HepG2 (cell line): ENCODE data around the gene FOSB. TPM values are rescaled to one million over a fixed set of nuclear protein-coding genes. Genes with fewer than 3 reads are reported as not detected.

Experiments used
- AGO2 ChIP-seq: fragments of 200-400 bp; formaldehyde crosslinking; optimal IDR thresholded peaks from 2 replicates; pipeline ENCODE3; 2017; ENCODE audit warnings: mild to moderate bottlenecking, low read depth, low read length, moderate library complexity
- CEBPG ChIP-seq: IDR thresholded peaks from 2 replicates; pipeline ENCODE4 v1.6.1; 2016
- CHCHD3 ChIP-seq: sonication (generic); formaldehyde crosslinking; IDR thresholded peaks from 2 replicates; pipeline ENCODE4 v1.8.0; 2022; ENCODE audit warnings: mild to moderate bottlenecking, missing genetic modification reagents, moderate library complexity
- CHD4 ChIP-seq: fragments of 200-600 bp; sonication (generic); IDR thresholded peaks from 2 replicates; pipeline ENCODE4 v1.7.0; 2017; ENCODE audit warnings: mild to moderate bottlenecking, low read length, borderline replicate concordance
- DMTF1 ChIP-seq: sonication (generic); formaldehyde crosslinking; IDR thresholded peaks from 2 replicates; pipeline ENCODE4 v1.4.0; 2020; ENCODE audit warnings: mild to moderate bottlenecking, missing genetic modification reagents
- ETV6 ChIP-seq: sonication (generic); formaldehyde crosslinking; conservative IDR thresholded peaks from 2 replicates; pipeline ENCODE4 v1.4.0; 2020; ENCODE audit warnings: missing genetic modification reagents
- GABPA ChIP-seq, 2 experiments: IDR thresholded peaks; 2 replicates each; pipeline ENCODE4 v1.6.1; 2011 to 2016; ENCODE audit warnings: low read depth in 2 of 2, low read length in 1 of 2, missing biosample characterization in 1 of 2, missing genetic modification characterization in 1 of 2
- HMG20B ChIP-seq: conservative IDR thresholded peaks from 2 replicates; pipeline ENCODE4 v1.6.1; 2016; ENCODE audit warnings: missing genetic modification reagents, missing compliant biosample characterization
- HNRNPH1 ChIP-seq: fragments of 200-400 bp; formaldehyde crosslinking; optimal IDR thresholded peaks from 2 replicates; pipeline ENCODE3; 2017; ENCODE audit warnings: mild to moderate bottlenecking, low read depth, low read length
- JUND ChIP-seq: sonication (generic); formaldehyde crosslinking; IDR thresholded peaks from 2 replicates; pipeline ENCODE4 v1.8.0; 2022; ENCODE audit warnings: mild to moderate bottlenecking, missing genetic modification reagents
- KLF16 ChIP-seq, 2 experiments: sonication (generic) in 1 of 2; formaldehyde crosslinking in 1 of 2; IDR thresholded peaks; 2 replicates each; pipeline versions ENCODE4 v1.6.1 to v1.8.0; 2016 to 2023; ENCODE audit warnings: missing genetic modification reagents in 2 of 2, missing compliant biosample characterization in 1 of 2
- MAFG ChIP-seq: sonication (generic); formaldehyde crosslinking; IDR thresholded peaks from 2 replicates; pipeline ENCODE4 v1.5.1; 2020; ENCODE audit warnings: mild to moderate bottlenecking, missing genetic modification reagents
- NFKBIZ ChIP-seq: IDR thresholded peaks from 2 replicates; pipeline ENCODE4 v1.6.1; 2018; ENCODE audit warnings: missing genetic modification reagents, missing compliant biosample characterization
- PBX3 ChIP-seq: sonication (generic); formaldehyde crosslinking; IDR thresholded peaks from 2 replicates; pipeline ENCODE4 v1.8.1; 2023; ENCODE audit warnings: missing genetic modification reagents, inconsistent platforms, borderline replicate concordance
- RFX3 ChIP-seq: IDR thresholded peaks from 2 replicates; pipeline ENCODE4 v1.6.1; 2016; ENCODE audit warnings: missing biosample characterization, missing genetic modification reagents
- SRSF4 ChIP-seq: fragments of 200-400 bp; formaldehyde crosslinking; IDR thresholded peaks from one replicate; pipeline ENCODE4 v1.6.1; 2018; ENCODE audit warnings: mild to moderate bottlenecking, low read depth, low read length, moderate library complexity; ENCODE audit not compliant: poor library complexity, severe bottlenecking
- ZBTB1 ChIP-seq: sonication (generic); formaldehyde crosslinking; IDR thresholded peaks from 2 replicates; pipeline ENCODE4 v1.4.0; 2020; ENCODE audit warnings: missing genetic modification reagents, borderline replicate concordance
- ZBTB7B ChIP-seq: sonication (generic); formaldehyde crosslinking; IDR thresholded peaks from 2 replicates; pipeline ENCODE4 v1.4.0; 2020; ENCODE audit warnings: missing genetic modification reagents
- ZNF232 ChIP-seq: sonication (generic); formaldehyde crosslinking; IDR thresholded peaks from 2 replicates; pipeline ENCODE4 v1.4.0; 2020; ENCODE audit warnings: missing genetic modification reagents, borderline replicate concordance
- ZNF30 ChIP-seq: sonication (generic); formaldehyde crosslinking; IDR thresholded peaks from 2 replicates; pipeline ENCODE4 v1.5.0; 2020; ENCODE audit warnings: mild to moderate bottlenecking, missing genetic modification reagents
- ZNF574 ChIP-seq: sonication (generic); formaldehyde crosslinking; IDR thresholded peaks from 2 replicates; pipeline ENCODE4 v1.4.0; 2020; ENCODE audit warnings: missing genetic modification reagents
- ZNF639 ChIP-seq: conservative IDR thresholded peaks from 2 replicates; pipeline ENCODE4 v1.6.1; 2018; ENCODE audit warnings: missing genetic modification reagents
- ZNF790 ChIP-seq: sonication (generic); formaldehyde crosslinking; IDR thresholded peaks from 2 replicates; pipeline ENCODE4 v1.8.0; 2022; ENCODE audit warnings: missing genetic modification reagents, mild to moderate bottlenecking, borderline replicate concordance
- polyA plus RNA-seq, 8 experiments: library from polyadenylated mRNA; depleted of rRNA in 3 of 8; stranded (reverse) in 7 of 8; unstranded in 1 of 8; fragments of >200 nt; fragmentation: Illumina TruSeq in 4 of 8; extraction: Trizol in 4 of 8; gene quantifications; 2 replicates each; pipeline versions ENCODE4 v1.2.1 to v1.2.3, GENCODE V29; 2011 to 2016; ENCODE audit warnings: low read depth in 4 of 8, missing spikeins in 1 of 8, mixed read lengths in 1 of 8; ENCODE audit not compliant: insufficient read depth in 1 of 8
- total RNA-seq, 5 experiments: library from RNA; depleted of rRNA; stranded (reverse); fragments of >200 nt; fragmentation: Illumina TruSeq; extraction: Trizol; gene quantifications; 2 replicates each; pipeline ENCODE4 v1.2.3, GENCODE V29; 2016; ENCODE audit warnings: low read depth in 1 of 5

FOSB gene
- total and polyA plus RNA-seq, 2 of the 13 experiments (the other 11 are each of a cell fraction or from before 2014, with no cell fraction given) = 2.8 to 6.0 TPM

GRCh38 chr19:45514376-45515051 lies 46.7 kb downstream of the FOSB start (continued):
- no peak for TF ChIP-seq CHCHD3 (CRISPR knock-in tag)
- TF ChIP-seq NFKBIZ (CRISPR knock-in tag) = peak; percentile 54; the same call in 1 of the 2 replicates
- TF ChIP-seq GABPA (IDR thresholded peaks at IDR 0.05; ENCODE audit: low read depth, low read length) = no peak
- TF ChIP-seq GABPA (CRISPR knock-in tag; IDR thresholded peaks at IDR 0.05; ENCODE audit: low read depth) = no peak
- no peak for TF ChIP-seq PBX3 (CRISPR knock-in tag)
- TF ChIP-seq HNRNPH1 = no peak
- TF ChIP-seq ZNF232 (CRISPR knock-in tag) = peak; percentile 61; the same call in 1 of the 2 replicates
- no peak for TF ChIP-seq HMG20B (CRISPR knock-in tag)
- TF ChIP-seq CHD4 = peak; percentile 55
- peak; percentile 32; the same call in 1 of the 2 replicates for TF ChIP-seq CEBPG
- peak in 1 of 2 experiments; percentile 45; a peak in 1 of 4 replicates for TF ChIP-seq KLF16 (CRISPR knock-in tag; IDR thresholded peaks at IDR 0.05)
- TF ChIP-seq ZNF639 (CRISPR knock-in tag) = no peak; the same call in 1 of the 2 replicates
- TF ChIP-seq JUND (CRISPR knock-in tag) = no peak
- TF ChIP-seq ZNF790 = no peak
- no peak for TF ChIP-seq MAFG (CRISPR knock-in tag)
- TF ChIP-seq RFX3 (CRISPR knock-in tag) = no peak
- no peak for TF ChIP-seq ZBTB1 (CRISPR knock-in tag)
- TF ChIP-seq DMTF1 (CRISPR knock-in tag) = no peak
- no peak for TF ChIP-seq SRSF4
- peak; percentile 58 for TF ChIP-seq AGO2
- TF ChIP-seq ZBTB7B (CRISPR knock-in tag) = peak; percentile 98
- peak; percentile 76 for TF ChIP-seq ETV6
- no peak for TF ChIP-seq ZNF30 (CRISPR knock-in tag)
- peak; percentile 40 for TF ChIP-seq ZNF574 (CRISPR knock-in tag)
